PC-9 (cell line): ENCODE measurements around the gene ADGRD1. TPM values are rescaled to one million over a fixed set of nuclear protein-coding genes. Genes with fewer than 3 reads are reported as not detected.

ENCODE experiments used
- BruUV-seq: library from RNA; stranded (reverse); fragments of 400-500 nt; replicated peaks from 2 replicates; lab custom pipeline; 2021; lab: Mats Ljungman, UMichigan
- CTCF ChIA-PET: fragments of 300-600 bp; sonication (Branson Sonifier 250); formaldehyde crosslinking; loops from one replicate; lab custom pipeline; 2022; ENCODE audit warnings: antibody characterized with exemption; lab: Charles Lee
- POLR2A ChIA-PET: fragments of 300-600 bp; sonication (Branson Sonifier 250); formaldehyde crosslinking; loops from one replicate; lab custom pipeline; 2022; ENCODE audit warnings: antibody characterized with exemption; ENCODE audit not compliant: unreplicated experiment; lab: Charles Lee
- DNase-seq, 2 experiments: peaks; one replicate each; pipeline versions ENCODE4 v3.0.0 to v3.0.0-alpha.2; 2015 to 2022; ENCODE audit warnings: mixed read lengths in 1 of 2
- H2AFZ ChIP-seq: fragments of 200-600 bp; sonication (generic); 2 replicates; pipeline ENCODE4 v1.8.1; 2017; ENCODE audit warnings: antibody characterized with exemption
- H3F3A ChIP-seq: fragments of 200-600 bp; sonication (generic); 2 replicates; pipeline ENCODE4 v1.8.1; 2017; ENCODE audit warnings: antibody characterized with exemption, mild to moderate bottlenecking, low read depth; ENCODE audit not compliant: insufficient read depth
- H3K27ac ChIP-seq: fragments of 200-600 bp; sonication (generic); 2 replicates; pipeline ENCODE4 v1.6.1; 2016; ENCODE audit warnings: mixed run types
- H3K27me3 ChIP-seq: fragments of 200-600 bp; sonication (generic); 2 replicates; pipeline ENCODE4 v1.6.1; 2016; ENCODE audit warnings: low read depth, mixed run types; ENCODE audit not compliant: insufficient read depth
- H3K36me3 ChIP-seq: fragments of 200-600 bp; sonication (generic); 2 replicates; pipeline ENCODE4 v1.6.1; 2016; ENCODE audit warnings: low read depth, mixed run types
- H3K4me1 ChIP-seq: fragments of 200-600 bp; sonication (generic); replicated peaks from 2 replicates; pipeline ENCODE4 v1.6.1; 2016; ENCODE audit warnings: mixed run types; ENCODE audit not compliant: insufficient read depth
- H3K4me2 ChIP-seq: fragments of 200-600 bp; sonication (generic); 2 replicates; pipeline ENCODE4 v1.6.1; 2017; ENCODE audit warnings: mixed run types
- H3K4me3 ChIP-seq: fragments of 200-600 bp; sonication (generic); 2 replicates; pipeline ENCODE4 v1.6.1; 2016; ENCODE audit warnings: mixed run types
- H3K79me2 ChIP-seq: fragments of 200-600 bp; sonication (generic); 2 replicates; pipeline ENCODE4 v1.6.1; 2017; ENCODE audit warnings: low read depth, mixed run types
- H3K9me2 ChIP-seq: fragments of 200-600 bp; sonication (generic); 2 replicates; pipeline ENCODE4 v1.8.1; 2017; ENCODE audit warnings: mild to moderate bottlenecking; ENCODE audit not compliant: insufficient read depth
- H3K9me3 ChIP-seq: fragments of 200-600 bp; sonication (generic); 2 replicates; pipeline ENCODE4 v1.8.1; 2016; ENCODE audit warnings: low read depth; ENCODE audit not compliant: insufficient read depth
- H4K20me1 ChIP-seq: fragments of 200-600 bp; sonication (generic); 2 replicates; pipeline ENCODE4 v1.8.1; 2017; ENCODE audit not compliant: insufficient read depth
- CTCF ChIP-seq: fragments of 200-600 bp; sonication (generic); conservative IDR thresholded peaks from 2 replicates; pipeline ENCODE4 v1.6.1; 2017; ENCODE audit warnings: mixed run types, antibody characterized with exemption, mild to moderate bottlenecking, moderate library complexity
- EZH2 ChIP-seq: fragments of 200-600 bp; sonication (generic); IDR thresholded peaks from 2 replicates; pipeline ENCODE4 v1.8.0; 2017; ENCODE audit warnings: antibody characterized with exemption, low read depth
- intact Hi-C: fragments of 100-400 bp; cut with micrococcal nuclease; formaldehyde crosslinking; loops from one replicate; pipeline ENCODE4 v1.10.0; 2022; ENCODE audit not compliant: unreplicated experiment
- total RNA-seq: library from RNA; stranded (reverse); gene quantifications from 2 replicates; pipeline ENCODE4 v1.2.3, GENCODE V29; 2021

The ADGRD1 gene
- total RNA-seq, 1 experiment from 2014 or later = not detected

GRCh38 chr12:130984183-130985058, 30.7 kb downstream of the ADGRD1 start:
- H3F3A ChIP-seq = no peaks in the 10 kb centered on the region
- no peaks in the 10 kb centered on the region for H4K20me1 ChIP-seq
- BruUV-seq = no TSS peak
- no peak overlapping the region for H2AFZ ChIP-seq
- H3K36me3 ChIP-seq = no peaks in the 10 kb centered on the region
- no peaks in the 10 kb centered on the region for H3K79me2 ChIP-seq
- ChIA-PET CTCF (no interaction called here), POLR2A (no interaction called here)
- no peaks in the 10 kb centered on the region for H3K9me3 ChIP-seq
- no peaks in the 10 kb centered on the region for H3K9me2 ChIP-seq
- no peak for DNase-seq
- no peak overlapping the region for H3K4me2 ChIP-seq
- no peak for TF ChIP-seq EZH2
- no peak for TF ChIP-seq CTCF
- peaks cover 73% of the 10 kb centered on the region for H3K27me3 ChIP-seq
- no peaks in the 10 kb centered on the region for H3K4me1 ChIP-seq
- H3K27ac ChIP-seq = no peak overlapping the region
- intact Hi-C loops = no loop called here
- H3K4me3 ChIP-seq = no peak overlapping the region

GRCh38 chr12:130987151-130987931, 33.6 kb downstream of the ADGRD1 start:
- TF ChIP-seq CTCF (no peak), EZH2 (no peak)
- Histone ChIP-seq H4K20me1 (no peaks in the 10 kb centered on the region), H3K9me2 (no peaks in the 10 kb centered on the region), H3K4me3 (no peak overlapping the region), H3K27ac (no peak overlapping the region), H3K36me3 (no peaks in the 10 kb centered on the region), H3K4me1 (no peaks in the 10 kb centered on the region), H3K27me3 (peaks cover 79% of the 10 kb centered on the region), H3F3A (no peaks in the 10 kb centered on the region), H2AFZ (no peak overlapping the region), H3K9me3 (no peaks in the 10 kb centered on the region), H3K4me2 (no peak overlapping the region), H3K79me2 (no peaks in the 10 kb centered on the region)
- no TSS peak for BruUV-seq
- ChIA-PET POLR2A (no interaction called here), CTCF (no interaction called here)
- intact Hi-C loops = no loop called here
- no peak for DNase-seq

- Histone ChIP-seq H3K4me1 (no peaks in the 10 kb centered on the region), H3K9me2 (no peaks in the 10 kb centered on the region), H3K9me3 (no peaks in the 10 kb centered on the region), H3K27me3 (peaks cover 79% of the 10 kb centered on the region), H3K4me2 (no peak overlapping the region), H3K36me3 (no peaks in the 10 kb centered on the region), H3F3A (no peaks in the 10 kb centered on the region), H4K20me1 (no peaks in the 10 kb centered on the region), H3K27ac (no peak overlapping the region), H3K79me2 (no peaks in the 10 kb centered on the region), H2AFZ (no peak overlapping the region), H3K4me3 (no peak overlapping the region)
- CTCF ChIA-PET = no interaction called here
- POLR2A ChIA-PET = no interaction called here
- intact Hi-C loops = no loop called here
- DNase-seq = no peak
- no peak for TF ChIP-seq CTCF
- no TSS peak for BruUV-seq
Observed at GRCh38 chr12:130988261-130988660, 34.6 kb downstream of the ADGRD1 start.
